ENCODE data around the gene ARHGAP32.

The ARHGAP32 gene

GRCh38 chr11:129115652-129116586, 76.2 kb downstream of the ARHGAP32 start:
- no peak for DNase-seq (ENCODE audit: low spot score)

GRCh38 chr11:129109701-129110100, 82.4 kb downstream of the ARHGAP32 start:
- DNase-seq (ENCODE audit: low spot score) = no peak

- no peak for DNase-seq (ENCODE audit: low spot score)
Measured at GRCh38 chr11:129106788-129107187, 85.3 kb downstream of the ARHGAP32 start.

GRCh38 chr11:129102756-129103155, 89.4 kb downstream of the ARHGAP32 start:
- DNase-seq (ENCODE audit: low spot score) = no peak

- no peak for DNase-seq (ENCODE audit: low spot score)
Measured at GRCh38 chr11:129102225-129102624, 89.9 kb downstream of the ARHGAP32 start.

- no peak for DNase-seq (ENCODE audit: low spot score)
Measured at GRCh38 chr11:129093283-129093682, 98.8 kb downstream of the ARHGAP32 start.

GRCh38 chr11:129090056-129090455, 102.1 kb downstream of the ARHGAP32 start:
- no peak for DNase-seq (ENCODE audit: low spot score)

GRCh38 chr11:129089279-129089678, 102.8 kb downstream of the ARHGAP32 start:
- no peak for DNase-seq (ENCODE audit: low spot score)

- no peak for DNase-seq (ENCODE audit: low spot score)
Measured at GRCh38 chr11:129086976-129087375, 105.1 kb downstream of the ARHGAP32 start.

GRCh38 chr11:129077191-129077590, 114.9 kb downstream of the ARHGAP32 start:
- DNase-seq (ENCODE audit: low spot score) = no peak

- DNase-seq (ENCODE audit: low spot score) = no peak
Measured at GRCh38 chr11:129075757-129076156, 116.4 kb downstream of the ARHGAP32 start.

GRCh38 chr11:129067454-129067853, 124.7 kb downstream of the ARHGAP32 start:
- DNase-seq (ENCODE audit: low spot score) = no peak

- no peak for DNase-seq (ENCODE audit: low spot score)
Measured at GRCh38 chr11:129066229-129066628, 125.9 kb downstream of the ARHGAP32 start.

GRCh38 chr11:129063118-129063517, 129.0 kb downstream of the ARHGAP32 start:
- no peak for DNase-seq (ENCODE audit: low spot score)

GRCh38 chr11:129061492-129062230, 130.5 kb downstream of the ARHGAP32 start:
- DNase-seq (ENCODE audit: low spot score) = no peak

- no peak for DNase-seq (ENCODE audit: low spot score)
Measured at GRCh38 chr11:129056916-129057315, 135.2 kb downstream of the ARHGAP32 start.

- no peak for DNase-seq (ENCODE audit: low spot score)
Measured at GRCh38 chr11:129055196-129055595, 136.9 kb downstream of the ARHGAP32 start.

- no peak for DNase-seq (ENCODE audit: low spot score)
Measured at GRCh38 chr11:129048911-129049310, 143.2 kb downstream of the ARHGAP32 start.

- no peak for DNase-seq (ENCODE audit: low spot score)
Measured at GRCh38 chr11:129045150-129045549, 147.0 kb downstream of the ARHGAP32 start.

- DNase-seq (ENCODE audit: low spot score) = no peak
Measured at GRCh38 chr11:129042503-129042902, 149.6 kb downstream of the ARHGAP32 start.

- DNase-seq (ENCODE audit: low spot score) = no peak
Measured at GRCh38 chr11:129041611-129042018, 150.5 kb downstream of the ARHGAP32 start.

GRCh38 chr11:129040934-129041333, 151.2 kb downstream of the ARHGAP32 start:
- DNase-seq (ENCODE audit: low spot score) = no peak

- DNase-seq (ENCODE audit: low spot score) = no peak
Measured at GRCh38 chr11:129035244-129035643, 156.9 kb downstream of the ARHGAP32 start.

All from left forelimb (tissue), 1 donor.